Mucosa of rectum (tissue), 2 donors: Measurements from ENCODE around the gene MNAT1.

ENCODE experiments used
- H3K27ac ChIP-seq, 2 donors: one replicate each; pipeline ENCODE4 v1.7.0; 2013; ENCODE audit warnings: inconsistent platforms in 2 of 2, low read depth in 2 of 2, low read length in 2 of 2
- H3K27me3 ChIP-seq, 2 donors: one replicate each; pipeline ENCODE4 v1.7.0; 2013; ENCODE audit warnings: low read length in 2 of 2; ENCODE audit not compliant: control insufficient read depth in 2 of 2, insufficient read depth in 2 of 2
- H3K36me3 ChIP-seq, 2 donors: one replicate each; pipeline ENCODE4 v1.7.0; 2013; ENCODE audit warnings: low read length in 2 of 2; ENCODE audit not compliant: control insufficient read depth in 2 of 2, insufficient read depth in 2 of 2
- H3K4me1 ChIP-seq, 2 donors: one replicate each; pipeline ENCODE4 v1.7.0; 2013; ENCODE audit warnings: low read length in 2 of 2, mild to moderate bottlenecking in 1 of 2; ENCODE audit not compliant: control insufficient read depth in 2 of 2, insufficient read depth in 2 of 2
- H3K4me3 ChIP-seq, 2 donors: one replicate each; pipeline ENCODE4 v1.7.0; 2013; ENCODE audit warnings: low read length in 2 of 2
- H3K9ac ChIP-seq, 2 donors: one replicate each; pipeline ENCODE4 v1.7.0; 2013; ENCODE audit warnings: low read length in 2 of 2, low read depth in 1 of 2, mild to moderate bottlenecking in 1 of 2
- H3K9me3 ChIP-seq, 2 donors: one replicate each; pipeline ENCODE4 v1.7.0; 2013; ENCODE audit warnings: low read length in 2 of 2; ENCODE audit not compliant: control insufficient read depth in 2 of 2
- donor health status: healthy.
- donor health status: Normal muscosa, but diverticular disease.

MNAT1 gene

DNA sequence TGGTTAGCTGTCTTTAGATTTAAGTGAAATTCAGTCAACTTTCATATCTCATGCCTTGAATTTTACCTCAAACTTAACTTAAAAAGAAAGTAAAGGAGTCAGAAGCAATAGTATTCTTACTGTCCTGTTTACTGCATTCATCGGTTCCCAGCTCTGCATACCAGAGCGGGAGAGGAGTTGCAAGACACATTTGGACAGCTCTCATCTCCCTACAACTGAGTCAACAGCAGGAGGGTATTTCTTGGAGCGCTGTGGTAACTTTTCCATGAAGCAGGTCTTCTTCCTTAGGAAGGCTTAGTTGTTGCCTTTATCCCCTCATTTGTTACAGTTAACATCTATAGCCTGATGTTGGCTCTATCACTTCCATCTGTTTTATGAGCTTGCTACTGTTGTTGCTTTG is 181.2 kb downstream of the MNAT1 start:
- no peak overlapping the region for H3K27ac ChIP-seq
- H3K4me3 ChIP-seq: no peak overlapping the region
- H3K9me3 ChIP-seq: no peaks in the 10 kb centered on the region
- no peaks in the 10 kb centered on the region for H3K36me3 ChIP-seq
- no peak overlapping the region for H3K9ac ChIP-seq
- H3K4me1 ChIP-seq: no peaks in the 10 kb centered on the region
- H3K27me3 ChIP-seq: no peaks in the 10 kb centered on the region

GRCh38 chr14:60922050-60922449 is 187.5 kb downstream of the MNAT1 start:
- no peaks in the 10 kb centered on the region for H3K9me3 ChIP-seq
- H3K36me3 ChIP-seq: no peaks in the 10 kb centered on the region
- no peaks in the 10 kb centered on the region for H3K4me1 ChIP-seq
- no peak overlapping the region for H3K4me3 ChIP-seq
- no peaks in the 10 kb centered on the region for H3K27me3 ChIP-seq
- H3K27ac ChIP-seq: no peak overlapping the region
- no peak overlapping the region for H3K9ac ChIP-seq

DNA sequence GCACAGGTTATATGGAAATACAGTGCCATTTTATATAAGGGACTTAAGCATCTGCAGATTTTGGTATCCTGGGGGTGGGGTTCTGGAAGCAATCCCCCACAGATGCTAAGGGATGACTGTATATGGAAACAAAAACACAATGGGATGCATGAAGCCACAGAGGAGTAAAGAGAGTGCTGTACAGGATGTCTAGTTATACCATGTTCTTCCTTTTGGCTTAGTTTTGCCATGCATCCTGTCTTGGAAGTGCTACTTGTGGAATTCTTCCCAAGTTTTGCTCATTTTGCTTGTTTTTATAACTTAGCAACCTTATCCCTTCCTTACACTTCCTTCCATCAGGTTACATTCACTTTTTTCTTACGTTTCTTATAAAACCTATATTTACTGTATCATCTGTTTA is 190.7 kb downstream of the MNAT1 start:
- H3K27ac ChIP-seq: no peak overlapping the region

GRCh38 chr14:60926002-60926401 is 191.4 kb downstream of the MNAT1 start:
- Histone ChIP-seq H3K27ac (no peak overlapping the region), H3K4me1 (no peaks in the 10 kb centered on the region)

More for the DNA sequence above, 190.7 kb downstream of the MNAT1 start:
- Histone ChIP-seq H3K4me3 (no peak overlapping the region), H3K9ac (no peak overlapping the region), H3K4me1 (no peaks in the 10 kb centered on the region), H3K36me3 (no peaks in the 10 kb centered on the region), H3K9me3 (no peaks in the 10 kb centered on the region), H3K27me3 (no peaks in the 10 kb centered on the region)

GRCh38 chr14:60931218-60931617 is 196.7 kb downstream of the MNAT1 start:
- peaks cover 0 to 3% of the 10 kb centered on the region in 2 donors for H3K4me1 ChIP-seq
- H3K4me3 ChIP-seq: no peak overlapping the region
- no peaks in the 10 kb centered on the region for H3K36me3 ChIP-seq
- H3K9ac ChIP-seq: no peak overlapping the region
- H3K27me3 ChIP-seq: no peaks in the 10 kb centered on the region
- no peaks in the 10 kb centered on the region for H3K9me3 ChIP-seq
- no peak overlapping the region for H3K27ac ChIP-seq

More at GRCh38 chr14:60926002-60926401, 191.4 kb downstream of the MNAT1 start:
- H3K4me3 ChIP-seq: no peak overlapping the region
- no peaks in the 10 kb centered on the region for H3K9me3 ChIP-seq
- no peaks in the 10 kb centered on the region for H3K27me3 ChIP-seq
- H3K36me3 ChIP-seq: no peaks in the 10 kb centered on the region
- H3K9ac ChIP-seq: no peak overlapping the region

DNA sequence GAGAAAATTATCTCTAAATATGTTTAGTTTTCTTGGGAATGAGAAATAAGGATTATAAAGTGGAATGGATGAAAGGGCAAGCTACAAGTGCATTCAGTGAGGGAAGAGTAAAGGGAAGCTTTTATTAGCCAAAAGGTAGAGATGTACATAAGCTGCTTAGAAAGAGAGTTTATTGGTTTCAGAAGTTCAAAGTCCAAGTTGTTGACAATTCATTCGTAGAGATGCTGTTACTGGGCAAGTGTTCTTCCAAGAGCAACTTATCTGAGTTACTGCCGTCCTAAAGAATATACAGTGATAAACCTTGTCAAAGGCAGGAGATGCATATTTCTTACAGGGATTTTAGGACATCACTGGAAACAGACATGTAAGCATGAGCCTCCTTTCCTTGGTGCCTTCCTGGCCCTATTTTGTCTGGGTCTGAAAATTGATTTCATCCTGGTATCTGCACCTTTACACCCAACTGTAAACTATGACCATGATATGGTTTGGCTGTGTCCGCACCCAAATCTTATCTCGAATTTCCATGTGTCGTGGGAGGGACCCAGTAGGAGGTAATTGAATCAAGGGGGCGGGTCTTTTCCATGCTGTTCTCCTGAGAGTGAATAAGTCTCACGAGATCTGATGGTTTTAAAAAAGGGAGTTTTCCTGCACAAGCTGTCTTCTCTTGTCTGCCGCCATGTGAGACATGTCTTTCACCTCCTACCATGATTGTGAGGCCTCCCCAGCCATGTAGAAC is 199.5 kb downstream of the MNAT1 start:
- H3K27me3 ChIP-seq: no peaks in the 10 kb centered on the region
- no peaks in the 10 kb centered on the region for H3K36me3 ChIP-seq
- no peaks in the 10 kb centered on the region for H3K9me3 ChIP-seq
- H3K27ac ChIP-seq: no peak overlapping the region
- no peak overlapping the region for H3K9ac ChIP-seq
- H3K4me3 ChIP-seq: no peak overlapping the region
- H3K4me1 ChIP-seq: peaks cover 0 to 3% of the 10 kb centered on the region in 2 donors

DNA sequence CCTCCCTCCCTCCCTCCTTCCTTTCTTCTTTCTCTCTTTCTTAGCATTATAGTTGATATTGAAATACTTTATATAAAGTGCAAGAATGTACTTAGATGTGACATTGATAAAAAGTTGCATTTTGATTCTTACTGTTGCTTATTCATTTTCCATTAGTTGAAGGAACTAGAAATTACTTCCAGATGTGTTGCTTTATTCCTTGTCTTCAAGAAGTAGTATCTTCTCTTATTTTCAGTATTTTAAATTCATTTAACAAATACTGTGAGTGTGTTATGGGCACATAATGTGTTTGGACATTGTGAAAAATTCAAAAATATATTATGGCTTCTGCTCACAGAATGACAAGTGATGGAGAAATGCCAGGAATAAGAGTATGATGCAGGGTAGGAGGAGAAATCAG is 200.8 kb downstream of the MNAT1 start:
- Histone ChIP-seq H3K4me1 (peaks cover 0 to 3% of the 10 kb centered on the region in 2 donors), H3K4me3 (no peak overlapping the region), H3K9me3 (no peaks in the 10 kb centered on the region), H3K9ac (no peak overlapping the region), H3K27ac (no peak overlapping the region), H3K27me3 (no peaks in the 10 kb centered on the region), H3K36me3 (no peaks in the 10 kb centered on the region)

- Histone ChIP-seq H3K36me3 (no peaks in the 10 kb centered on the region), H3K9ac (no peak overlapping the region), H3K27ac (no peak overlapping the region), H3K27me3 (no peaks in the 10 kb centered on the region), H3K4me1 (no peaks in the 10 kb centered on the region), H3K9me3 (no peaks in the 10 kb centered on the region), H3K4me3 (no peak overlapping the region)
These were observed 209.1 kb downstream of the MNAT1 start for GRCh38 chr14:60943637-60944032.

- Histone ChIP-seq H3K4me1 (no peaks in the 10 kb centered on the region), H3K36me3 (no peaks in the 10 kb centered on the region), H3K27me3 (no peaks in the 10 kb centered on the region), H3K9ac (no peak overlapping the region), H3K27ac (no peak overlapping the region), H3K9me3 (no peaks in the 10 kb centered on the region), H3K4me3 (no peak overlapping the region)
These were observed 209.6 kb downstream of the MNAT1 start for GRCh38 chr14:60944204-60944603.

DNA sequence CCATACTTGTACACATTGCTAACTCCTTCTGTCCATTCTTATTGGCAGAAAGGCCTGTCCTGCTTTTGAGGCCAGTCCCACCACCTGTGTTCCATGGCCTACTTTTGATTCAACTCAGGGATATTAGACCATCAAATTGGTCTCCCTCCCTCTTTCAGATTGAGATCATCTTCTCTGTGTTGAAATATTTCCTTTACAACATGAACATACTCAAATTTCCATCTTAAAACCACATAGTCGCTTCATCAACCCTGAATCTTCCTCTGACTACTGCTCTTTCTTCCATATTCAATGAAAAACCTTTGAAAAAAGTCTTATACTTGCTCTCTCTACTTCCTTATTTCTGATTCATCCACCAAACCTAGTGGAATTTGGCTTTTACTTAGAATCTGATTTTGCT is 211.4 kb downstream of the MNAT1 start:
- H3K9me3 ChIP-seq: no peaks in the 10 kb centered on the region
- H3K9ac ChIP-seq: no peak overlapping the region
- H3K4me1 ChIP-seq: no peaks in the 10 kb centered on the region
- no peak overlapping the region for H3K4me3 ChIP-seq
- H3K27ac ChIP-seq: no peak overlapping the region
- no peaks in the 10 kb centered on the region for H3K27me3 ChIP-seq
- H3K36me3 ChIP-seq: no peaks in the 10 kb centered on the region
